Transverse colon (tissue), 3 donors: ENCODE results near the gene ASPG.

Source experiments
- EP300 ChIP-seq: sonication (generic); formaldehyde crosslinking; IDR thresholded peaks from one replicate; pipeline ENCODE4 v1.6.1; 2017; ENCODE audit warnings: antibody characterized with exemption, low read depth
- POLR2A ChIP-seq: fragments of 450-650 bp; IDR thresholded peaks from one replicate; pipeline ENCODE4 v1.6.1; 2016; ENCODE audit warnings: antibody characterized with exemption, mild to moderate bottlenecking, moderate library complexity
- TF ChIP-seq, protein P1 (sequence below), 5 experiments: fragments of 200-600 bp in 3 of 5; fragments of 450-650 bp in 2 of 5; sonication (generic) in 3 of 5; IDR thresholded peaks; 1 replicate in 2 of 5; 2 replicates in 3 of 5; pipeline ENCODE4 v1.5.1; 2016 to 2017; ENCODE audit warnings: antibody characterized with exemption in 5 of 5, inconsistent platforms in 3 of 5, mild to moderate bottlenecking in 2 of 5, moderate library complexity in 1 of 5

DNA sequence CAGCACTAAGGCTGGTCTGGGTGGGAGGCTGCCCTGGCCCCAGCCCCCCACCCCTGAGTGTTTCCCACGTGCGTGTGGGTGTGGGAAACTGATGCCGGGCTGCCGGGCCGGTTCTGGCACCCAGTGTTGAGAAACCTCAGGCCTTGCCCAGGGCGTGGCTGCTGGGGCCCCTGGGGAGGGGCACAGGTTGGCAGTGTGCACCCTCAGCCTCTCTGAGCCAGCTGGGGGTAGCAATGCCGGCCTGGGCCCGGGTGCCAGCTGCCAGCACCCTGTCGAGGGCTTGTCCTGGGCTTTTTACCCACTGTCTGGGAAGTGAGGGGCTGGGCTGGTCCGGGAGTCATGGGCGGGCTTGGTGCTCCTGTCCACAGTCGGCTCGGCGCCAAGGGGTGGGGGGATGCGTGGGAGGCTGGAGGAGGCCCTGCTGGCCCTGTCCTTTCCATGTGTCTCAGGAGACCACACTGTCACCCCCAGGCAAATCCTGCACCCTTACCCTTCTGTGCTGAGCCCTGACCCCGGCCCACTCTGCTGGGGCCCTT, 15.7 kb downstream of the ASPG start:
- TF ChIP-seq, protein P1, sequence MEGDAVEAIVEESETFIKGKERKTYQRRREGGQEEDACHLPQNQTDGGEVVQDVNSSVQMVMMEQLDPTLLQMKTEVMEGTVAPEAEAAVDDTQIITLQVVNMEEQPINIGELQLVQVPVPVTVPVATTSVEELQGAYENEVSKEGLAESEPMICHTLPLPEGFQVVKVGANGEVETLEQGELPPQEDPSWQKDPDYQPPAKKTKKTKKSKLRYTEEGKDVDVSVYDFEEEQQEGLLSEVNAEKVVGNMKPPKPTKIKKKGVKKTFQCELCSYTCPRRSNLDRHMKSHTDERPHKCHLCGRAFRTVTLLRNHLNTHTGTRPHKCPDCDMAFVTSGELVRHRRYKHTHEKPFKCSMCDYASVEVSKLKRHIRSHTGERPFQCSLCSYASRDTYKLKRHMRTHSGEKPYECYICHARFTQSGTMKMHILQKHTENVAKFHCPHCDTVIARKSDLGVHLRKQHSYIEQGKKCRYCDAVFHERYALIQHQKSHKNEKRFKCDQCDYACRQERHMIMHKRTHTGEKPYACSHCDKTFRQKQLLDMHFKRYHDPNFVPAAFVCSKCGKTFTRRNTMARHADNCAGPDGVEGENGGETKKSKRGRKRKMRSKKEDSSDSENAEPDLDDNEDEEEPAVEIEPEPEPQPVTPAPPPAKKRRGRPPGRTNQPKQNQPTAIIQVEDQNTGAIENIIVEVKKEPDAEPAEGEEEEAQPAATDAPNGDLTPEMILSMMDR (IDR thresholded peaks at IDR 0.05), result no peak
- no peak for TF ChIP-seq EP300
- no peak for TF ChIP-seq POLR2A
